ENCODE results near the gene TIPARP. TPM values are rescaled to one million over a fixed set of nuclear protein-coding genes. Genes with fewer than 3 reads are reported as not detected.
A peak's percentile ranks its signal among the peaks of the same experiment; 100 is the strongest.

The TIPARP gene, protein sequence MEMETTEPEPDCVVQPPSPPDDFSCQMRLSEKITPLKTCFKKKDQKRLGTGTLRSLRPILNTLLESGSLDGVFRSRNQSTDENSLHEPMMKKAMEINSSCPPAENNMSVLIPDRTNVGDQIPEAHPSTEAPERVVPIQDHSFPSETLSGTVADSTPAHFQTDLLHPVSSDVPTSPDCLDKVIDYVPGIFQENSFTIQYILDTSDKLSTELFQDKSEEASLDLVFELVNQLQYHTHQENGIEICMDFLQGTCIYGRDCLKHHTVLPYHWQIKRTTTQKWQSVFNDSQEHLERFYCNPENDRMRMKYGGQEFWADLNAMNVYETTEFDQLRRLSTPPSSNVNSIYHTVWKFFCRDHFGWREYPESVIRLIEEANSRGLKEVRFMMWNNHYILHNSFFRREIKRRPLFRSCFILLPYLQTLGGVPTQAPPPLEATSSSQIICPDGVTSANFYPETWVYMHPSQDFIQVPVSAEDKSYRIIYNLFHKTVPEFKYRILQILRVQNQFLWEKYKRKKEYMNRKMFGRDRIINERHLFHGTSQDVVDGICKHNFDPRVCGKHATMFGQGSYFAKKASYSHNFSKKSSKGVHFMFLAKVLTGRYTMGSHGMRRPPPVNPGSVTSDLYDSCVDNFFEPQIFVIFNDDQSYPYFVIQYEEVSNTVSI
- total RNA-seq: 27.2 TPM
- long read RNA-seq, full-length matches to known transcripts: 2 of 3 reads
- long read RNA-seq, partial matches to known transcripts: 0 of 3 reads
- long read RNA-seq, other reads (novel, unspliced or antisense): 1 of 3 reads

GRCh38 chr3:156674046-156674910 is at the start of gene TIPARP:
Gene TIPARP, plus strand, starts transcription at chr3:156674590. Its CDS starts 3,108 bp downstream, at chr3:156677698.
- Histone ChIP-seq H3K9me3 (replicated peaks) (no peaks in the 10 kb centered on the region), H3K27ac (replicated peaks) (peak within 1 kb of the TSS; percentile 95), H3K27me3 (ENCODE audit: low read depth) (no peaks in the 10 kb centered on the region), H3K36me3 (peaks cover 12% of the 10 kb centered on the region), H3K4me3 (peak within 1 kb of the TSS; percentile 81), H3K4me1 (peaks cover 58% of the 10 kb centered on the region)
- TF ChIP-seq, protein P1, sequence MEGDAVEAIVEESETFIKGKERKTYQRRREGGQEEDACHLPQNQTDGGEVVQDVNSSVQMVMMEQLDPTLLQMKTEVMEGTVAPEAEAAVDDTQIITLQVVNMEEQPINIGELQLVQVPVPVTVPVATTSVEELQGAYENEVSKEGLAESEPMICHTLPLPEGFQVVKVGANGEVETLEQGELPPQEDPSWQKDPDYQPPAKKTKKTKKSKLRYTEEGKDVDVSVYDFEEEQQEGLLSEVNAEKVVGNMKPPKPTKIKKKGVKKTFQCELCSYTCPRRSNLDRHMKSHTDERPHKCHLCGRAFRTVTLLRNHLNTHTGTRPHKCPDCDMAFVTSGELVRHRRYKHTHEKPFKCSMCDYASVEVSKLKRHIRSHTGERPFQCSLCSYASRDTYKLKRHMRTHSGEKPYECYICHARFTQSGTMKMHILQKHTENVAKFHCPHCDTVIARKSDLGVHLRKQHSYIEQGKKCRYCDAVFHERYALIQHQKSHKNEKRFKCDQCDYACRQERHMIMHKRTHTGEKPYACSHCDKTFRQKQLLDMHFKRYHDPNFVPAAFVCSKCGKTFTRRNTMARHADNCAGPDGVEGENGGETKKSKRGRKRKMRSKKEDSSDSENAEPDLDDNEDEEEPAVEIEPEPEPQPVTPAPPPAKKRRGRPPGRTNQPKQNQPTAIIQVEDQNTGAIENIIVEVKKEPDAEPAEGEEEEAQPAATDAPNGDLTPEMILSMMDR (IDR thresholded peaks at IDR 0.05; ENCODE audit: borderline replicate concordance): peak; percentile 82
- peak; percentile 100 for DNase-seq
- intact Hi-C loops (cut with micrococcal nuclease): loop anchor here (5.0 to 10.0 kb wide), 2 partner anchors 119 to 463 kb away; partner anchors contain the start of gene SSR3

- Histone ChIP-seq H3K36me3 (no peaks in the 10 kb centered on the region), H3K4me3 (no peak overlapping the region), H3K4me1 (peaks cover 24% of the 10 kb centered on the region), H3K27me3 (ENCODE audit: low read depth) (no peaks in the 10 kb centered on the region), H3K9me3 (replicated peaks) (no peaks in the 10 kb centered on the region), H3K27ac (replicated peaks) (no peak overlapping the region)
- TF ChIP-seq, protein P1 (IDR thresholded peaks at IDR 0.05; ENCODE audit: borderline replicate concordance): no peak
- intact Hi-C loops (cut with micrococcal nuclease): no loop called here
- no peak for DNase-seq
These were observed 48.3 kb upstream of the TIPARP start for GRCh38 chr3:156626104-156626503.

- DNase-seq: no peak
- Histone ChIP-seq H3K4me3 (no peak overlapping the region), H3K9me3 (replicated peaks) (no peaks in the 10 kb centered on the region), H3K4me1 (peaks cover 25% of the 10 kb centered on the region), H3K27me3 (ENCODE audit: low read depth) (no peaks in the 10 kb centered on the region), H3K36me3 (no peaks in the 10 kb centered on the region), H3K27ac (replicated peaks) (no peak overlapping the region)
- intact Hi-C loops (cut with micrococcal nuclease): no loop called here
- TF ChIP-seq, protein P1 (IDR thresholded peaks at IDR 0.05; ENCODE audit: borderline replicate concordance): no peak
These were observed 46.3 kb upstream of the TIPARP start for GRCh38 chr3:156627946-156628569.

DNA sequence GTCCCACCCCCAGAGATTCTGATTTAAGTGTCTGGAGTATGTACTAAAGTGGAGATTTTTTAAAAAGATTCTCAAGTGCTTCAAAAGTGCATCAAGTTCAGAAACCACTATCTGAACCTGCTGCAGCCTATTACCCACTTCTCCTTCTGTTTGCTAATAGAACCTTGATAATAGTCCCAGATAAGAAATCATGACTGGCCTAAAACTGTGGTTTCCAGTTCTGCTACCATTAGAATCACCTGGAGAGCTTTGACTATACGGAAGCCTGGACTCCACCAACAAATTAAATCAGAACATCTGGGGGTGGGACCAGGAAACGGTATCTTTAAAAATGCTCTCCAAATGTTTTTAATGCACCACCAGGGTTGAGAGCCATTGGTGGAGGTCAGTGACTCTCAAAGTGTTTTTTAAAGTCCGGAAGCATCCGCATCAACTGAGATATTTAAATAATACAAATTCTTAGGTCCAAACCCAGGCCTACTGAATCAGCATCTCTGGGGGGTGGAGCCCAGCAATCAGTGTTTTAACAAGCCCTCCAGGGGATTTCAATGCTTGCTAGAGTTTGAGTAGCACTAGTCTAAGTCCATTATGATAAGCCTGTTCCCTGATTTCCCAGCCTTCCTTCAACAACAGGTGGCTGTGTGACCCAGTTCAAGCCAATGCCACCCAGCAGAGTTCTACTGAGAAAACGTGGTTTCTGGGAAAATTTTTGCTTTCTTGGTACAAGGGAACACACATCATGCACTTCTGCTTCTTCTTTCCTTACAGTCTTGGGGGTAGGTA is 45.4 kb upstream of the TIPARP start:
- no peak for DNase-seq
- Histone ChIP-seq H3K4me1 (peaks cover 32% of the 10 kb centered on the region), H3K27ac (replicated peaks) (no peak overlapping the region), H3K27me3 (ENCODE audit: low read depth) (no peaks in the 10 kb centered on the region), H3K36me3 (no peaks in the 10 kb centered on the region), H3K4me3 (no peak overlapping the region), H3K9me3 (replicated peaks) (no peaks in the 10 kb centered on the region)
- intact Hi-C loops (cut with micrococcal nuclease): no loop called here
- TF ChIP-seq, protein P1 (IDR thresholded peaks at IDR 0.05; ENCODE audit: borderline replicate concordance): no peak

Measured in left ventricle myocardium inferior (tissue), 1 donor.